ENCODE measurements around the gene SIKE1.
"Not testable (repeated sequence)": the region's sequence is repeated elsewhere in the genome, so short reads cannot be mapped to it uniquely, and the experiment has no call there.

The SIKE1 gene

DNA sequence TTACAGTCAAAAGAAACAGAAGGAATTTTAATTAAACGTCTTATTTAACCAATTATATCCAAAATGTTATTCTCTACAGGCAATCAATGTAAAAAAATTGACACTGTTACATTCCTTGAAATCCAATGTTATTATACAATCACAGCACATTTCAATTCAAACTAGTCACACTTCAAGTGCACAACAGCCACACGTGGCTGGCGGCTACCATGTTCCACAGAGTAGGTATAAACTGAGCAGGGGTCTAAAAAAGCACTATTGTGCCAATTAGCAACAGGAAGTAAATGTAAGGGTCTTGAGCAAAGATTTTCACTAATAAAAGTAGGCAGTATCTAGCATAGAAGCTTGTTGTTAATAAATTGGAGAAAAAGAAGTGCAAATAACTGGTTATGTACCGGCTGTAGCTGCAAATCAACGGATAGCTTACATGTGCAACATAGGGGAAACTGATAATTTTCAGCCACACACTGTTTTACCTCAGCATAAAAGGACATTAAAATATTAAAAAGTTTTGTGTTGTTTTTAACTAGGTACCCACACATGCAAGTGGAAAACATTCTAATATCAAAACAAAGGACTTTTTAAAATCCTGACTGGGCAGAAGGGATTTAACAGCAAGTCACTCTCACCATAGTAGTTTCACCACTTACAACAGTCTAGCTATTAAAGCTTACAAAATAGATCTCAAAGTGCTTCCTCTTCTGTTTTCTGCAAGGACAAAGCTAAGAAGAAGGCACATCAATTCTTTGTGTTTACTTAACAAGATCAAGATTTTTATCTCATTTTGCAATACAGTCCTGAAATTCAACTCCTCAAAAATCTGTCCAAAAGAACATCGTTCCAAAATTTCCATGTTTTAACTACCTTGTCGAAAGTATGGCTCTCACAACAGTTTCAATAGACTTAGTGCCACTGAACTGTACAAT is 25.2 kb downstream of the SIKE1 start:
- no peak for DNase-seq

DNA sequence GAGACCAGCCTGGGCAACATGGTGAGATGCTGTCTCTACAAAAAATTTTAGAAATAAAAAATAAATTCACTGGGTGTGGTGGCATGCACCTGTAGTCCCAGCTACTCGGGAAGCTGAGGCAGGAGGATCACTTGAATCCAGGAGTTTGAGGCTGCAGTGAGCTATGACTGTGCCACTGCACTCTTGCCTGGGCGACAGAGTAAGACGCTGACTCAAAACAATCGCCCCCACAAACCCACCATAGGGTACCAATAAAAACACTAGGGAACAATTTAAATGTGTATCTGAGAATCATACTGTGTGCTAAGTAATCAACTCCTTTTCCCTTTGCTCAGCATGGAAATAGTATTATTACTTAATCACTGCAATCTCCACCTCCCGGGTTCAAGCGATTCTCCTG is 26.8 kb downstream of the SIKE1 start:
- DNase-seq = not testable (repeated sequence)

DNA sequence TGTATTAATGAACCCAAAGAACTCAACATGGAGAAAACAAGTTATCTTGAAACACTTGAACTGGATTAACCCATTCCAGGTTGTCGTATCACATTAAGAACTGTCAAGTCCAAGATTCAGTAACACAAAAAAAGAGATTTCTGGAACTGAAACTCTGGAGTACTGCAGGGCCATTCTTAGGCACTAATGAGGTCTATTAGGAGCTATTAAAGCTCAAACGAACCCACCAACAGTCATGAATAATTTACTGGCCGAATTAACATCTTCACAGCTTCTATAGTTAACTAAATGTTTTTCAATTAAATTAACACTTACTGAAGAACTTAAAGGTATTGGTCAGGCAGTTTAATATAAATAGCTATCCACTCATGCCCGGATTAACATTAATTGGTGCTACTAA is 27.3 kb downstream of the SIKE1 start:
- DNase-seq = no peak

DNA sequence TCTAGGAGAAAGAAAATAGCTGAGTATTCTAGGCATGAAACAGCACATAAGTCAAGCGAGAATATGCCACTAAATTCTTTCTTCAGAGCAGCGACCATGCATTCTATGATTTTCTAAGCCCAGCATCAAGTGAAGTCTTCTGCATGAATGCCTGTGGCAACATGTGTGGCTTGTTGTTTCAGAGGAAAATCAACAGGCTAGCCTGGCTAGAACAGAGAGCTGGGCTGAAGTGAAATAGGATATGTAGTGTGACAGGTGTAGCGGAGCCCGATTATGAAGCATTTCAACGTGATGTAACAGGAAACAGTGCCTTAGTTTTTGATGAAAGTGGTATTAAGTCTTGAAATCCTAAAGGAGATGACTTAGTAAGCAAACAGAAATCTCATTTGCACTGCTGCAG is 29.7 kb downstream of the SIKE1 start:
- no peak for DNase-seq

DNA sequence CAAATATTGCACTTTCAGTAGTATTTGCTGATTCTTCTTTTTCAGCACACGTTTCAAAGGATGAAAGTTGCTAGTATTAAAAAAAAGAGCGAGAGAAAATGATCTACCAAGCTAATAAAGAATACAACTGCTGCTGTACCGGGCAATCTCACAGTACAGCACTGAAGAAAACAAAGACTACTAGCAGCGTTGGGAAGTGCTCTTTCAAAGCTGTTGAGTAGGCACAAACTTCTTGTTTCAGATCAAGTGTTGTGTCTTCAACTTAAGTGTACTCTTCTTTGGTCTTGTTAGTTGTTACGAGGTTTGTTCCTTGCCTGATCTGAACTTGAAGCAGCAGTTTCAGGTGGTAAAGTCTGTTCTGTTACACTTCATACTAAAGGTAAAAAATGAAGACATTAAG is 30.6 kb downstream of the SIKE1 start:
- no peak for DNase-seq

DNA sequence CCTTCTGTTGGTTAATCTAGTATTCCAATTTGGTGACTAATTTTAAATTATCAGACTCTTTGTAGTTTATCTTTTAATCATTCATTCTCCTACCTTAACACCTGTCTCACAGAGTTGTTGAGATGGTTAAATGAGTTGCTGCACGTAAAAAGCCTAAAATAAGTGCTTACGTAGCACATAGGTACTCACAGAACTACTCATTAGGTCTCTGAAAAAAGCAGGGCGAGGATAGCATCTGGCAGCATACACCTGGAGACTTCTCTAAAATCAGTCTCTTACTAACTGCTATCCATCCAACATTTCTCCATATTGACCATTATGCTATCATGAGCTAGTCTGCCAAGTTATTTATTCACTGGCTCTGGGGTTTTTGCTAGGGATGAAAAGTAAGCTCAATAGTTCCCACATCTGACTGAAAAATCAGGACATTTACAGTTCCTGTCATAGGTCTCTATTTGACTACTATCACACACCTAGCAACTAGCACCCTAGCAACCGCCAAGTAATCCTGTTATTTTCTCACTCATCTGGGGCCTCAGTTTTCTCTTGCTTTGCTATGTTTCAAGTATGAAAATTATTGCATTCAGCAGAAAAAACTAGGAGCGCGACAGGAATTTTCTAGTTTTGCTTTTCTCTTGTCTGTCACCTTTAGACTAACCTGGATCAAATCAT is 33.9 kb downstream of the SIKE1 start:
- no peak for DNase-seq

DNA sequence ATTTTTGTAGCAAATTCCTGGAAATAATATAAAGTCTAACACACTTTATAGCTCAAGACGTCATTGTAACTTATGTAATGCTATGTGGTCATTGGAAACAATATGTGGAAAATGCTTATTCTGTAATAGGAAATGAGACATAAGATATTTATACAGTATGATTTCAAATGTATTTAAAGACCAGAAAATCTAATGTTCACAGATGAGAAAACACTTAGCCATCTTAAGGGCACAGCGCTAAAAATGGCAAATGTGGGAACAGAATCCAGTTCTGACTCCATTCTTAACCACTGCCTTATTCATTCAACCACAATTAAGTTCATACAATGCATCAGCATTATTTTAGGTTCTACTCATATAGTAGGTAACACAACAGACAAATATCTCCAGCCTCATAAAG is 35.2 kb downstream of the SIKE1 start:
- no peak for DNase-seq

DNA sequence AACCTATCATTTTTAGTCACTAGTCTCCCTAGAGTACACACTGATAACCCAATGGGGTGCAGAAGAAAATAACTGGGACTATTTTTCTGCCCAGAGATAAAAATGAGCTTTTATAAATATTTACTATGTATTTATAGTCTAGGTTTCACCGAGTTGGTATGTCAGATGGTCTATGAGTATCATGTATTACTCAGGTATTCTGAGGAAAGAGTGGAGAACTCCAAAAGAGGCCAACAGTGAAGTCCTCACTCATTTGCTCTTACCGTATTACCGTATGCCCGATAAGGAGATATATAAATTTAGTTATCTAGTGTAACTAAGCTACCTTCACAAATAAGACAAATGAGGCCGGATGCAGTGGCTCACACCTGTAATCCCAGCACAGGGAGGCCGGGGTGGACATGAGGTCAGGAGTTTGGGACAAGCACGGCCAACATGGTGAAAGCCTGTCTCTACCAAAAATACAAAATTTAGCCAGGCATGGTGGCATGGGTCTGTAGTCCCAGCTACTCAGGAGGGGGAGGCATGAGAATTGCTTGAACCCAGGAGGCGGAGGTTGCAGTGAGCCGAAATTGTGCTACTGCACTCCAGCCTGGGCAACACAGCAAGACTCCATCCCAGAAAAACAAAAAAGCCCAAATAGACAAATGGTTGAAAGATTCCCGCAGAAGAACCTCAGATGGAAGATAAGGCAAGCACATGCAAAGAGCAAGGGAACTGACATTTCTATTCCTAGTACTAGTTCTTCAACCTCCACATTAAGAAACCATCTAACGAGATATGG is 38.3 kb downstream of the SIKE1 start:
- DNase-seq = no peak

DNA sequence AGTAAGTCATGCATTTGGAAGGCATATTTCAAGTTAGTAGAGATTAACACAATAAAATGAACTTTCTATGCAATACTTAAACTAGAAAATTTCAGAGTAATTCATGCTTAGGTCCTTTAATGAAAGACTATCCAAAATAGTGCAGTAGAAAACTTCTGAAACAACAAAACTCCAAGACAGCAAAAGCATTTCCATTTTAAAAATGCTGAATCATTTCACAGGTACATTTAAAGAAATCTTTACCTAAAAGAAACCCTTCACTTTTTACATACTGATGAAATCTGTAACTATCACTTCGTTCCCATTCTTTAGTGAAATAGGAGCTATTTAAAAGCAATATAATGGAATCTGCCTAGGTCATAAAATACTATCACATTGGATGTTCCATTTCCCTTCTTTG is 40.2 kb downstream of the SIKE1 start:
- DNase-seq = no peak

DNA sequence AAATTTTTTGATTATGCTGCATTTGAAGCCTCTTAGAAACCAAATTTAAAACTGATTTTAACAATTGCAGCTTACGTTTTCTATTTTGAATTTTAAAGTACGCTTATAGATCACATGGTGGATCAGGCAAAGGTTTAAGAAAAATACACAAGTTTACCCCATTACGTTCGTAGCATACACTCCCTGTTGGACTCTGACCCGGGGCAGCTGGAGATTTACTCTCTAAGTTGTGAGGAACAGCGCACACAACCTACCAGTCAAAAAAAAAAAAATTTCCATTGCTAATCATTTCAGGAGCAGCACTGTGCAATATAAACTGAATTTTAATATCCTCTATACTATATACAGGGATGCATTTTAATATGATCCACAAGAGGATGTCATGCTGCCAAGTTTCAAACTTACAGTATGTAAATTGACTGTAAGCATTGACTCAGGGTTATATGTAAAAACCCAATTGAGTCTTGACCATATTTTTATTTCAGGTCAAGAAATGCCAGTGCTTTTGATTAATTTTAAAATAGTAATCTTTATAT is 43.1 kb downstream of the SIKE1 start:
- DNase-seq = no peak

DNA sequence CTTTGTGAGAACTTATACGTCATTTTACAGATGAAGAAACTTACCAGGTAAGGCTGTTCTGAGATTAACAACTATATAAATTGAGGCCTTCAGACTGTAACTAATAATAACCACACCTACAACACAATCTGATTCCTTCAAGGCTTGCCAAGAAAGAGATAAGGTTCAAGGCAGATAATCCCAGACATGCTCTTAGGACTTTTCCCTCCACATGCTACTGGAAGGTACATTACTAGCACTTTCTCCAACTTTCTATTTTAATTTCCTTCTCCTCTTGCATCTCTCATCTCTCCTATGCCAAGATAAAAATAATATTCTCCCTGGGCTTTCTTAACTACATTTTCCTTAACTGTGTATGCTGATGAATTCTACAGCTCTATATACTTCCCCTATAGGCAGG is 45.0 kb downstream of the SIKE1 start:
- DNase-seq = no peak

DNA sequence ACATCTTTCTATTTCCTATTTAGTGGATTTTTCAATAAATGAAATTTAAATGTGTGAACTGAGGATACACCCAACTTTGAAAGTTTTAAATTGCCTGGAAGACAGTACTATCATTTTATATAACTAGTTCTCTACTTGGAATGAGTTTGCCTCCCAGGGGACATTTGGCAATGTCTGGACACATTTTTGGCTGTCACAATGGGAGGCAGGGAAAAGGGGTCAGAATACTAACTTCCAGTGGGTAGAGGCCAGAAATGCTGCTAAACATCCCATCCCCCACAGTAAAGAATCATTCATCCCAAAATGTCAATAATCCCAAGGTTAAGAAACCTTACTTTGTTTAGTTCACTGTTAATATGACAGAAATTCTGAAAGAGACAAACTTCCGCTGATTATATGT is 50.7 kb downstream of the SIKE1 start:
- no peak for DNase-seq

DNA sequence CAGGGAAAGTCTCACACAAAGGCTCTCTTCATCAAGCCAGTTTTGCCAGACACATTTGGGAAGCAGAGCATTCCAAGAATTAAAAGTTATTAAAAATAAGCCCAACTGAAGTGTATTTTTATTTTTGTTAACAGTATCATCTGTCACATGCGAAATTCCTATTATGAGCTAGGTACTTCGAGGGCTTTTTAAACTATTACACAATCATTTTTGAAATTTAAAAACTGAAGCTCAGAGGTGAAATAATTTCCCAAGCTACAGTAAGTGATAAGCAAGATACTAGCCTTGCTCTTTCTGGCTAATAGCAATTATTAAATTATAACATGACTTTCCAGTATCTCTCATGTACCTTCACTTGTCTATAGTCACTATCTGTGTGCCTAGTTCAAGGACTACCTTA is 51.9 kb downstream of the SIKE1 start:
- DNase-seq = no peak

DNA sequence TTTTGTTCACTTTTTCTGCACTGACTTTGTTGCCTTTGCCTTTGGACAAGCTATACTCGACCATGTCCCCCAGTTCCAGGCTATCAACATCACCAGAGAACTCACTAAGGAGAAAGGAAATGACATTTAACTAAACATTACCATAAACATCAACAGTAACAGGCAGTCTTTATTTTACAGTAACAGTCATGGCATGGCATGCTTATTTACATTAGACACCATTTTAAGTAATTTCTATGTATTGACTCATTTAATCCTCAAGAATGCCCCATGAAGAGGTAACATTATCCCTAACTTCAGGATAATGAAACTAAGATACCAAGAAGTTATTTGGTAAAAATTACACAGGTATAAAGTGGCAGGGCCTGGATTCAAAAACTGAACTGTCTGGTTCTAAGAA is 55.3 kb downstream of the SIKE1 start:
- DNase-seq = no peak

DNA sequence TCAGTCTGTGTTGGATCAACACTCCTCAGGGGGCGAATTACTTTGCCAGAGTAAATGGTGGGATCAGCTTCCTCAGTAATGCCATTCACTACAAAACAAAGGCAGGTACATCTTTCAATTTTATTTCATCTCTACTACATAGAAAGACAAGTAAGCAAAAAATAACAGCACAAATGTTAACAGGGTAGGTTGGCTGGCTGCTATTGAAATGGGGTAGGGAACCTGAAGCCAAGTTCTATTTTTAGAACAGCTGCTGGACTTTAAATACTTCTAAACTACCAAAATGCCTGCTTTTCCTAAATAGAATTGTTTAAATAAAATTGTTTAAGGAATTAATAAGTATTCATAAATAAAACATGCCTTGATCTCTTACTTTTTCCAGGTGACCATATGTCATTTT is 56.6 kb downstream of the SIKE1 start:
- no peak for DNase-seq

DNA sequence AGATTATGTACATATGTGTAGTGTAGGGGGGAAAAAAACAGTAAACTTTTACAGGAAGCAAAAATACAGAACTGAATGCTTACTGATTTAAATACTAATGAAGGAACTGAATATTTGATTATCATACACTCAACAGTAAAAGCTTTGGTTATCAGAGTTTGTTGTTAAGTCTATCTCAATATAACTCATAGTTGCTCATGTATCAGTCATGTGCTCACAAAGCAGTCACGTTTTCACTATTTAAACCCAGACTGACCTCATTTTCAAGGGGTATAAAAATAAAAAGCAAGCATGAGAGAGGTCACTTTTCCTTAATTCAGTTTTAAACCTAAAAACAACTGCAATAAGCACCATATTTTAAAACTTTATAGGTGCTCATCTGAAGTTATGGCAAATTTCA is 57.0 kb downstream of the SIKE1 start:
- DNase-seq = no peak

DNA sequence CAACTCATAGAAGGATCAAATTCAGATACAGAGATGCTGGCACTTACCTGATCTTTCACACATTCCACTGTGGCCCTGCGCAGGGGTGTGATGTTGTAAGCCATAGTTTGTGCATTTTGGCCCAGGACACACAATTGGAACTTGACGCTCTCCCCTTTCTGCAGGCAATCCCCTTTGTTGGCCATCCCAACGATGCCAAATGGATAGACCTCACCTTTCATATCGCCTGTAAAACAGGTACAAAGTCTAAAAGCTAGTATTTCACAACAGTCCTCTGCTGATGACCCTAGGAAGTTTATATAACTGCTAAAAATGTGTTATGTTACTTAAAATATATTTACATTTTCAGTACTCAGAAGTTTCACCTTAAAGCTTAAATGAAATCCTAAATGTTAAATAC is 60.0 kb downstream of the SIKE1 start:
- no peak for DNase-seq
